Left lung (tissue), 10 donors: Measurements from ENCODE around the gene B3GNT2. TPM values are rescaled to one million over a fixed set of nuclear protein-coding genes. Genes with fewer than 3 reads are reported as not detected.

Experiments used
- ATAC-seq: fragments of 200-7000 bp; cut with Tn5 transposase; one replicate; pipeline ENCODE4 v1.9.1; 2020; ENCODE audit warnings: moderate library complexity
- DNase-seq, 4 donors: peaks; one replicate each; pipeline ENCODE4 v3.0.0-alpha.2; 2013 to 2020
- H3K27ac ChIP-seq, 2 donors: fragments of 200-600 bp; sonication (generic) in 1 of 2; one replicate each; pipeline versions ENCODE4 v1.5.0 to v1.8.0; 2020 to 2021
- H3K27me3 ChIP-seq, 2 donors: fragments of 200-600 bp; sonication (generic) in 1 of 2; one replicate each; pipeline versions ENCODE4 v1.5.0 to v1.8.0; 2020 to 2021
- H3K36me3 ChIP-seq, 2 donors: fragments of 200-600 bp; sonication (generic) in 1 of 2; one replicate each; pipeline versions ENCODE4 v1.5.0 to v1.8.0; 2020 to 2021
- H3K4me1 ChIP-seq, 2 donors: fragments of 200-600 bp; one replicate each; pipeline ENCODE4 v1.8.0; 2021
- H3K4me3 ChIP-seq, 2 donors: fragments of 200-600 bp; sonication (generic) in 1 of 2; one replicate each; pipeline versions ENCODE4 v1.5.0 to v1.8.0; 2020 to 2021; ENCODE audit warnings: mild to moderate bottlenecking in 1 of 2
- H3K9me3 ChIP-seq, 2 donors: fragments of 200-600 bp; sonication (generic) in 1 of 2; one replicate each; pipeline versions ENCODE4 v1.5.0 to v1.8.0; 2020 to 2021
- intact Hi-C, 2 donors: fragments of 100-400 bp; cut with DNase I; formaldehyde crosslinking; loops; one replicate each; pipeline versions ENCODE4 v1.11.2 to v1.14.2; 2022
- polyA plus RNA-seq, 6 donors: library from polyadenylated mRNA; unstranded; fragments of 120-200 nt; gene quantifications; one replicate each; pipeline ENCODE4 v1.2.1, GENCODE V29; 2013; ENCODE audit not compliant: insufficient read length in 6 of 6
- total RNA-seq, 2 donors: library from RNA; stranded (reverse); fragmentation: NEBNext Ultra II Directional; extraction: Animal tissue kit (Norgen Biotek cat#: 25700); gene quantifications; one replicate each; pipeline ENCODE4 v1.2.1, GENCODE V29; 2021
- TF ChIP-seq, protein P1 (sequence below), 2 donors: fragments of 200-600 bp; sonication (generic) in 1 of 2; IDR thresholded peaks; one replicate each; pipeline versions ENCODE4 v1.5.0 to v1.8.0; 2021; ENCODE audit warnings: antibody characterized with exemption in 2 of 2
- donor health status: DM: no; HTN: yes; CAD: no.
- donor health status: DM: no; HTN: no; CAD: no.

Gene B3GNT2
- total and polyA plus RNA-seq, 8 donors, result 22.9 to 33.0 (median 30.4) TPM

DNA sequence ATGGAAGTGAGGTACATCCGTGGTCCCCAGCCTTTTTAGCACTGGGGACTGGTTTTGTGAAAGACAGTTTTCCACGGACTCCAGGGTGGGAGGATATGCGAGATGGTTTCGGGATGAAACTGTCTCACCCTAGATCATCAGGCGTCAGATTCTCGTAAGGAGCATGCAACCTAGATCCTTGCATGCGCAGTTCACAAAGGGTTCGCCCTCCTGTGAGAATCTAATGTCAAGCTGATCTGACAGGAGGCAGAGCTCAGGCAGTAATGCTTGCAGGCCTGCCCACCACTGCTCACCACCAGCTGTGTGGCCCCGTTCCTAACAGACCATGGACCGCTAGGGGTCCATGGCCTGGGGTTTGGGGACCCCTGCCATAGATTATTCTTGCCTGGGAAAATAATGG, 11.6 kb downstream of the B3GNT2 start:
- ATAC-seq, result no peak
- peaks cover 4 to 59% of the 10 kb centered on the region in 2 donors for H3K4me1 ChIP-seq

DNA sequence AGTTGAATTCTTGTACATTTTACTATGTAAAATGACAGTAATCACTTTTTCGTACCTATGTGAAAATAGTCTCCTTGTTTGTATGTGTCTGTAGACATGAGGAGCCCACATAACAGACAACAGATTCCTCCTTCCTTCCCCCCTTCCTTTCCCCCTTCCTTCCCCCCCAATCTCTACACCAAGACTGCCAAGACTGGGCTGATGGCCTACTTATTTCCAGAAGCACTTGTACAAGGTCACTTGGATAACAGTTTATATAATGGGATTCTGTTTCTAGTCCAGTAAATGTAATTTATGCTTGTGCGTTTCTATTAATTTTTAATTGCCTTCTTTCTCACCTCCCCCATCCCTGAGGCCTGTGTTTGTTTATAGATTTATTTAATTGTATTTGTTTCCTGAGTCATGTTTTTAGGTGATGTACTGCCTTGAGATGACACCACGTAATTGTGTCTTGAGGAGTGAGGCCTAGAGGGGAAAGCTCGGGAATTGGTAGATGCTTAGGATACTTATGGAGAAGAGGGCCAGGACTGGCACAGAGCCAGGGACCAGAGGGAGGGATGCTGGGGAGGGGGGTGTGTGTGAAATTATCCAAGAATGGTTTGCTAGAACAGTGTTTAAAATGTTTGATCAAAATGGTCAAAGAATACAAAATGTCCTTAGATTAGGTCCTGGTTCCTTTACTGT, 12.3 kb downstream of the B3GNT2 start:
- ATAC-seq, result no peak
- Histone ChIP-seq H3K27me3 (no peaks in the 10 kb centered on the region), H3K9me3 (no peaks in the 10 kb centered on the region), H3K36me3 (no peaks in the 10 kb centered on the region), H3K27ac (no peak overlapping the region), H3K4me3 (no peak overlapping the region), H3K4me1 (peaks cover 0 to 58% of the 10 kb centered on the region in 2 donors)
- no peak for DNase-seq
- TF ChIP-seq, protein P1, sequence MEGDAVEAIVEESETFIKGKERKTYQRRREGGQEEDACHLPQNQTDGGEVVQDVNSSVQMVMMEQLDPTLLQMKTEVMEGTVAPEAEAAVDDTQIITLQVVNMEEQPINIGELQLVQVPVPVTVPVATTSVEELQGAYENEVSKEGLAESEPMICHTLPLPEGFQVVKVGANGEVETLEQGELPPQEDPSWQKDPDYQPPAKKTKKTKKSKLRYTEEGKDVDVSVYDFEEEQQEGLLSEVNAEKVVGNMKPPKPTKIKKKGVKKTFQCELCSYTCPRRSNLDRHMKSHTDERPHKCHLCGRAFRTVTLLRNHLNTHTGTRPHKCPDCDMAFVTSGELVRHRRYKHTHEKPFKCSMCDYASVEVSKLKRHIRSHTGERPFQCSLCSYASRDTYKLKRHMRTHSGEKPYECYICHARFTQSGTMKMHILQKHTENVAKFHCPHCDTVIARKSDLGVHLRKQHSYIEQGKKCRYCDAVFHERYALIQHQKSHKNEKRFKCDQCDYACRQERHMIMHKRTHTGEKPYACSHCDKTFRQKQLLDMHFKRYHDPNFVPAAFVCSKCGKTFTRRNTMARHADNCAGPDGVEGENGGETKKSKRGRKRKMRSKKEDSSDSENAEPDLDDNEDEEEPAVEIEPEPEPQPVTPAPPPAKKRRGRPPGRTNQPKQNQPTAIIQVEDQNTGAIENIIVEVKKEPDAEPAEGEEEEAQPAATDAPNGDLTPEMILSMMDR (IDR thresholded peaks at IDR 0.05), result no peak
- intact Hi-C loops, result no loop called here

More for the DNA sequence above, 11.6 kb downstream of the B3GNT2 start:
- TF ChIP-seq, protein P1 (IDR thresholded peaks at IDR 0.05), result no peak
- Histone ChIP-seq H3K9me3 (no peaks in the 10 kb centered on the region), H3K27ac (no peak overlapping the region), H3K27me3 (no peaks in the 10 kb centered on the region), H3K36me3 (no peaks in the 10 kb centered on the region), H3K4me3 (no peak overlapping the region)
- no peak for DNase-seq
- intact Hi-C loops, result no loop called here

DNA sequence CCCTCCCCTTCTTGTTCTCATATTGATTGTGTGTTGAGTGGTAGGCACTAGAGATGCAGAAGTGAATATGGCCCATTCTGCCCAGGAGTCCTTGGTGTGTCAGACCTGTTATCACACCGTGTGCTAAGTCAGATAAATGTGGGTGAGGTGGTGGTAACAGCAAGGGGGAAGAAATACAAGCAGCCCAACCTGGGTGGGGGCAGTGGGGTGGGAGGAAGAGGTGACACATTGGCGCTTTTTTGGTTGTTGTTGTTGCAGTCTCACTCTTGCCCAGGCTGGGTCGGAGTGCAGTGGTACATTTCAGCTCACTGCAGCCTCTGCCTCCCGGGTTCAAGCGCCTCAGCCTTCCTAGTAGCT, 12.8 kb downstream of the B3GNT2 start:
- TF ChIP-seq, protein P1 (IDR thresholded peaks at IDR 0.05), result no peak
- Histone ChIP-seq H3K36me3 (no peaks in the 10 kb centered on the region), H3K9me3 (no peaks in the 10 kb centered on the region), H3K4me1 (peaks cover 0 to 58% of the 10 kb centered on the region in 2 donors), H3K27ac (no peak overlapping the region), H3K4me3 (no peak overlapping the region), H3K27me3 (no peaks in the 10 kb centered on the region)
- DNase-seq (no peak), ATAC-seq (no peak)
- intact Hi-C loops, result no loop called here

DNA sequence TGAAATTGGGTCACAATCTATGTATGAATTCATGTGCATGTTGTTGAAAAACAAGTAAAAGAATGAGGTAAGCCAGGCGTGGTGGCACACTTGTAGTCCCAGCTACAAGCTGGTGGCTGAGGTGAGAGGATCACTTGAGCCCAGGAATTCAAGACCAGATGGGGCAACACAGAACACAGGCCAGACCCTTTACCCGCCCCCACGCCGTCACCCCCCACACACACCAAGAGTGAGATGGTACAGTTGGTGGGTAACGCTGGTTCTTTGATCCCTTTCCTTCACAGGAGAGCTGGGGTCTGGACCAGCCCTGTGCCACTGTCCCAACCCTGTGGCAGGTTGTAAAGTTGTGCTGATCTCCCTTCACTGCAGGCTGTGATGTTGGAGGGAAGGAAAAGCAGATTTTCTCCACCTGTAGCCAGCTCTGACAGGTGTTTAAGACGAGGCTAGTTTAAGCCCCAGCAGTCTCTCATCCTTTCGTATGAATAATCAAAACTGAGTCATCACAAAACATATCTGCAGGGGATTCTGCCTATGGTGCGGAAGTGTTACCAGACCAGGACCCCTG, 13.6 kb downstream of the B3GNT2 start:
- ATAC-seq, result peak; percentile 55
- DNase-seq, result no peak
- H3K27me3 ChIP-seq, result no peaks in the 10 kb centered on the region
- TF ChIP-seq, protein P1 (IDR thresholded peaks at IDR 0.05), result no peak
- intact Hi-C loops, result no loop called here
- no peaks in the 10 kb centered on the region for H3K36me3 ChIP-seq
- H3K4me3 ChIP-seq, result no peak overlapping the region
- no peak overlapping the region for H3K27ac ChIP-seq
- H3K9me3 ChIP-seq, result no peaks in the 10 kb centered on the region
- H3K4me1 ChIP-seq, result peaks cover 0 to 59% of the 10 kb centered on the region in 2 donors

DNA sequence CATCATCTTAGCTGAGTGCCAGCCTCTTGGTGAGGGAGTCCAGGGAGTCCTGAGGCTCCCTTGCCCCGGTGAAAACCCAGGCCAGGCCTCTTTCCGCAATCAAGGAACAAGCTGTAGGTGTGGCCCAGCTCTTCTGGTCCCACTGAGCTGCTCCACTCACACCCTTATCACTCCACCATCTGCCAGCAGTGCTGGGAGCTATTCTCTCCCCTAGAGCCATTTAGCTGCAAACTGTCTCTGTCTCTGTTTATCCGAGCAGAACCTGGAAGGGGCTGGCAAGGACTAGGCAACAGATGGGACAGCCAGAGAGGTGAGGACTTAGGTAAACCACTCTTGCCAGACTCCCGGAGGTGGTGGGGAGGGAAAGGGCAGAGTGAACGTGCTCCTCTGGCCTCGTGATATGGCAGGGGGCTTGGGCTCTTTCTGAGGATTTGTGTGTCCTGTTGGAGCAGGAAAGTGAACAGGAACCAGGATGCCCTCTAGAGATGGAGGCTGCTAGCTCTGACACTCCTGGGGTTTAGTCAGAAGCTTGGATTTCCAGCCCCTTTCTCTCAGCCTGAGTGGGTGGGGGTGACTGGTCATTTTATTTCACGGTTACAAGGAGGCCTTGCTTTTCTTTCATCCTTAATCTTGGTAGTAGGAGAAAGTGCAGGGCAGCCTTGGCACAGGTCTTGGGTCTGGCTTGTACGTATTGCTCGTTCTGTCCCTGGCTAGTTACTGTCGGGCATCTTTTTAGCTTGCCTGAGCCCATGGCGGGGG, 19.6 kb downstream of the B3GNT2 start:
- Histone ChIP-seq H3K4me3 (no peak overlapping the region), H3K9me3 (no peaks in the 10 kb centered on the region), H3K27me3 (no peaks in the 10 kb centered on the region), H3K4me1 (peaks cover 13 to 78% of the 10 kb centered on the region in 2 donors), H3K36me3 (no peaks in the 10 kb centered on the region), H3K27ac (peak overlapping the region in 1 of 2 donors; percentile 24)
- TF ChIP-seq, protein P1 (IDR thresholded peaks at IDR 0.05), result no peak
- DNase-seq (no peak), ATAC-seq (peak; percentile 40)
- intact Hi-C loops, result no loop called here
